Loucy (cell line): ENCODE measurements around the gene CUL5.

Experiments used
- H2AFZ ChIP-seq: fragments of 200-600 bp; sonication (generic); 2 replicates; pipeline ENCODE4 v1.6.0; 2016; ENCODE audit warnings: antibody characterized with exemption, mild to moderate bottlenecking, low read length, moderate library complexity
- H3F3A ChIP-seq: fragments of 200-600 bp; 2 replicates; pipeline ENCODE4 v1.6.0; 2016; ENCODE audit warnings: antibody characterized with exemption, low read depth, mild to moderate bottlenecking
- H3K27me3 ChIP-seq: fragments of 200-600 bp; sonication (generic); 2 replicates; pipeline ENCODE4 v1.6.1; 2014; ENCODE audit warnings: low read length, mild to moderate bottlenecking; ENCODE audit not compliant: insufficient read depth, poor library complexity, severe bottlenecking
- H3K36me3 ChIP-seq: fragments of 200-600 bp; sonication (generic); 2 replicates; pipeline ENCODE4 v1.6.1; 2016; ENCODE audit warnings: low read length; ENCODE audit not compliant: insufficient read depth
- H3K4me1 ChIP-seq: fragments of 200-600 bp; sonication (generic); 2 replicates; pipeline ENCODE4 v1.5.1; 2014; ENCODE audit warnings: low read length, mild to moderate bottlenecking; ENCODE audit not compliant: insufficient read depth, poor library complexity, severe bottlenecking
- H3K4me2 ChIP-seq: fragments of 200-600 bp; sonication (generic); 2 replicates; pipeline ENCODE4 v1.6.0; 2014; ENCODE audit warnings: antibody characterized with exemption, low read length, low read depth, mild to moderate bottlenecking; ENCODE audit not compliant: poor library complexity, severe bottlenecking
- H3K4me3 ChIP-seq: fragments of 200-600 bp; sonication (generic); 2 replicates; pipeline ENCODE4 v1.5.1; 2014; ENCODE audit warnings: low read length, mild to moderate bottlenecking, mixed read lengths; ENCODE audit not compliant: poor library complexity, severe bottlenecking
- H3K79me2 ChIP-seq: fragments of 200-600 bp; sonication (generic); 2 replicates; pipeline ENCODE4 v1.6.1; 2014; ENCODE audit warnings: low read length; ENCODE audit not compliant: insufficient read depth
- H3K9ac ChIP-seq: fragments of 200-600 bp; sonication (generic); 2 replicates; pipeline ENCODE4 v1.6.0; 2014; ENCODE audit warnings: mild to moderate bottlenecking, low read depth, low read length, moderate library complexity; ENCODE audit not compliant: poor library complexity, severe bottlenecking
- H3K9me2 ChIP-seq: fragments of 200-600 bp; sonication (generic); replicated peaks from 2 replicates; pipeline ENCODE4 v1.6.1; 2016; ENCODE audit warnings: low read depth, low read length, mixed read lengths
- H3K9me3 ChIP-seq: fragments of 200-600 bp; sonication (generic); 2 replicates; pipeline ENCODE4 v1.6.1; 2014; ENCODE audit warnings: mild to moderate bottlenecking, antibody characterized with exemption, low read length, low read depth; ENCODE audit not compliant: insufficient read depth
- H4K20me1 ChIP-seq: fragments of 200-600 bp; sonication (generic); 2 replicates; pipeline ENCODE4 v1.6.0; 2014; ENCODE audit warnings: antibody characterized with exemption, low read length, mild to moderate bottlenecking; ENCODE audit not compliant: insufficient read depth, poor library complexity, severe bottlenecking
- EZH2phosphoT487 ChIP-seq: fragments of 200-600 bp; IDR thresholded peaks from 2 replicates; pipeline ENCODE4 v1.6.1; 2018; ENCODE audit warnings: antibody characterized with exemption, mild to moderate bottlenecking, moderate library complexity, borderline replicate concordance
- TF ChIP-seq, protein P1 (sequence below): fragments of 200-600 bp; sonication (generic); conservative IDR thresholded peaks from 2 replicates; pipeline ENCODE4 v1.5.1; 2014; ENCODE audit warnings: mild to moderate bottlenecking, antibody characterized with exemption, low read length

The CUL5 gene

DNA sequence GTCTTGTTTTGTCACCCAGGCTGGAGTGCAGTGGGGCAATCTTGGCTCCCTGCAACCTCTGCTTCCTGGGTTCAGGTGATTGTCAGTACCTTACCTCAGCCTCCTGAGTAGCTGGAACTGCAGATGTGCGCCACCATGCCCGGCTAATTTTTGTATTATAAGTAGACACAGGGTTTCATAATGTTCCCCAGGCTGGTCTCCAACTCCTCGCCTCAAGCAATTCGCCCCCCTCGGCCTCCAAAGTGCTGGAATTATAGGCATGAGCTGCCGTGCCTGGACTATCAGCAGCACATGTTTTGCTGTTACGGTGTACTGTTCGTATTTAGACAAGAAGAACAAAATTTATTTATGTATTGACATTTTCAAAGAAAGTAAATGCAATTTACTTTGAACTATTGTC is 45.6 kb upstream of the CUL5 start:
- Histone ChIP-seq H3F3A (no peaks in the 10 kb centered on the region), H3K4me3 (no peak overlapping the region), H3K4me1 (no peaks in the 10 kb centered on the region), H3K4me2 (no peak overlapping the region), H3K9me3 (no peaks in the 10 kb centered on the region), H3K27me3 (no peaks in the 10 kb centered on the region), H3K36me3 (no peaks in the 10 kb centered on the region), H2AFZ (no peak overlapping the region), H4K20me1 (no peaks in the 10 kb centered on the region), H3K9me2 (no peaks in the 10 kb centered on the region), H3K9ac (no peak overlapping the region), H3K79me2 (no peaks in the 10 kb centered on the region)
- TF ChIP-seq EZH2phosphoT487, result no peak
- TF ChIP-seq, protein P1, sequence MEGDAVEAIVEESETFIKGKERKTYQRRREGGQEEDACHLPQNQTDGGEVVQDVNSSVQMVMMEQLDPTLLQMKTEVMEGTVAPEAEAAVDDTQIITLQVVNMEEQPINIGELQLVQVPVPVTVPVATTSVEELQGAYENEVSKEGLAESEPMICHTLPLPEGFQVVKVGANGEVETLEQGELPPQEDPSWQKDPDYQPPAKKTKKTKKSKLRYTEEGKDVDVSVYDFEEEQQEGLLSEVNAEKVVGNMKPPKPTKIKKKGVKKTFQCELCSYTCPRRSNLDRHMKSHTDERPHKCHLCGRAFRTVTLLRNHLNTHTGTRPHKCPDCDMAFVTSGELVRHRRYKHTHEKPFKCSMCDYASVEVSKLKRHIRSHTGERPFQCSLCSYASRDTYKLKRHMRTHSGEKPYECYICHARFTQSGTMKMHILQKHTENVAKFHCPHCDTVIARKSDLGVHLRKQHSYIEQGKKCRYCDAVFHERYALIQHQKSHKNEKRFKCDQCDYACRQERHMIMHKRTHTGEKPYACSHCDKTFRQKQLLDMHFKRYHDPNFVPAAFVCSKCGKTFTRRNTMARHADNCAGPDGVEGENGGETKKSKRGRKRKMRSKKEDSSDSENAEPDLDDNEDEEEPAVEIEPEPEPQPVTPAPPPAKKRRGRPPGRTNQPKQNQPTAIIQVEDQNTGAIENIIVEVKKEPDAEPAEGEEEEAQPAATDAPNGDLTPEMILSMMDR, result no peak

DNA sequence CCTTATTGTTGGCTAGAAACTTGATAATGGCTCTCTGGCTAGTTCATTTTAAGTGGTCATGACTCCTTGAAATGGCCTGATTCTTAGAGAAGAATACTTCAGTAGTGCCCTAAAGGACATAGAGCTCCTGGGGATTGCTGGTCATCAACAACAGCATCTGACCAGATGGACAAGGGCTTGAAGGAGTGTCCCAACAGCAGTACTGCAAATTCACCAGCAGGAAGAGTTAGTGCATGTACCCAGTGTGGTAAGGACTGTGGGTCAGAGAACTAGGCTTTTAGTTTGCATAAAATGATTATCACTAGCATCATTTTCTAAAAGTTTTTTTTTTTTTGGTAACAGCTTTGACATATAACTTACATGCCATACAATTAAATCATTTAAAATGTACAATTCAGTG is 39.5 kb upstream of the CUL5 start:
- no peak overlapping the region for H2AFZ ChIP-seq
- H3K27me3 ChIP-seq, result no peaks in the 10 kb centered on the region
- no peaks in the 10 kb centered on the region for H3K36me3 ChIP-seq
- no peaks in the 10 kb centered on the region for H3K4me1 ChIP-seq
- H3K4me2 ChIP-seq, result no peak overlapping the region
- H3K4me3 ChIP-seq, result no peak overlapping the region
- TF ChIP-seq EZH2phosphoT487, result no peak
- TF ChIP-seq, protein P1, result no peak
- H3K9me3 ChIP-seq, result no peaks in the 10 kb centered on the region
- no peaks in the 10 kb centered on the region for H3K9me2 ChIP-seq
- no peak overlapping the region for H3K9ac ChIP-seq
- no peaks in the 10 kb centered on the region for H3K79me2 ChIP-seq
- no peaks in the 10 kb centered on the region for H3F3A ChIP-seq
- no peaks in the 10 kb centered on the region for H4K20me1 ChIP-seq

DNA sequence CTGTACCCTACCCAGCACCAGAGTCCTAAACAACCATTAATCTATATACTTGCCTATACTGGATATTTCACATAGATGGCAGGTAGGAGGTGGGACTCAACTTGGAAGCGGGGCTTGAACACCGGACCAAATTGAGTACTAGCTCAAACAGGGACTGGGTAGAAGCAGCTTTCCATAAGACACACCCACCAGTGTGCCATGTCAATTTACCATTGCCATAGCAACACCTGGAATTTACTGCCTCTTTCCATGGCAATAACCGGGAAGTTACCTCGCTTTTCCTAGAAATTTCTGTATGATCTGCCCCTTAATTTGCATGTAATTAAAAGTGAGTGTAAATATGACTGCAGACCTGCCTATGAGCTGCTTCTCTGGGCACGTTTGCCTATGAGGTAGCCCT is 38.6 kb upstream of the CUL5 start:
- H3K79me2 ChIP-seq, result no peaks in the 10 kb centered on the region
- TF ChIP-seq EZH2phosphoT487, result no peak
- TF ChIP-seq, protein P1, result no peak
- no peaks in the 10 kb centered on the region for H3K9me3 ChIP-seq
- no peaks in the 10 kb centered on the region for H3F3A ChIP-seq
- H3K27me3 ChIP-seq, result no peaks in the 10 kb centered on the region
- H3K9me2 ChIP-seq, result no peaks in the 10 kb centered on the region
- H3K36me3 ChIP-seq, result no peaks in the 10 kb centered on the region
- no peak overlapping the region for H3K4me2 ChIP-seq
- no peak overlapping the region for H2AFZ ChIP-seq
- no peak overlapping the region for H3K9ac ChIP-seq
- H3K4me3 ChIP-seq, result no peak overlapping the region
- H4K20me1 ChIP-seq, result no peaks in the 10 kb centered on the region
- no peaks in the 10 kb centered on the region for H3K4me1 ChIP-seq
